Measurements from ENCODE around the gene PPIL3.

- TF ChIP-seq EZH2 (IDR thresholded peaks at IDR 0.05; ENCODE audit: borderline replicate concordance, low read depth, low read length, severe bottlenecking), result no peak
- TF ChIP-seq, protein P1, sequence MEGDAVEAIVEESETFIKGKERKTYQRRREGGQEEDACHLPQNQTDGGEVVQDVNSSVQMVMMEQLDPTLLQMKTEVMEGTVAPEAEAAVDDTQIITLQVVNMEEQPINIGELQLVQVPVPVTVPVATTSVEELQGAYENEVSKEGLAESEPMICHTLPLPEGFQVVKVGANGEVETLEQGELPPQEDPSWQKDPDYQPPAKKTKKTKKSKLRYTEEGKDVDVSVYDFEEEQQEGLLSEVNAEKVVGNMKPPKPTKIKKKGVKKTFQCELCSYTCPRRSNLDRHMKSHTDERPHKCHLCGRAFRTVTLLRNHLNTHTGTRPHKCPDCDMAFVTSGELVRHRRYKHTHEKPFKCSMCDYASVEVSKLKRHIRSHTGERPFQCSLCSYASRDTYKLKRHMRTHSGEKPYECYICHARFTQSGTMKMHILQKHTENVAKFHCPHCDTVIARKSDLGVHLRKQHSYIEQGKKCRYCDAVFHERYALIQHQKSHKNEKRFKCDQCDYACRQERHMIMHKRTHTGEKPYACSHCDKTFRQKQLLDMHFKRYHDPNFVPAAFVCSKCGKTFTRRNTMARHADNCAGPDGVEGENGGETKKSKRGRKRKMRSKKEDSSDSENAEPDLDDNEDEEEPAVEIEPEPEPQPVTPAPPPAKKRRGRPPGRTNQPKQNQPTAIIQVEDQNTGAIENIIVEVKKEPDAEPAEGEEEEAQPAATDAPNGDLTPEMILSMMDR (IDR thresholded peaks at IDR 0.05; ENCODE audit: borderline replicate concordance, extremely low read depth, low read length, poor library complexity, severe bottlenecking), result no peak
These were observed 40.7 kb upstream of the PPIL3 start for GRCh38 chr2:200929334-200930249.

Data from DND-41 (cell line).